OCI-LY7 (cell line): Measurements from ENCODE around the gene C2CD4C. TPM values are rescaled to one million over a fixed set of nuclear protein-coding genes. Genes with fewer than 3 reads are reported as not detected.

ENCODE experiments used
- BruUV-seq: library from RNA; stranded (reverse); fragments of 400-500 nt; replicated peaks from 2 replicates; lab custom pipeline; 2021; lab: Mats Ljungman, UMichigan
- CTCF ChIA-PET: fragments of 300-600 bp; sonication (Branson Sonifier 250); formaldehyde crosslinking; loops from one replicate; lab custom pipeline; 2022; ENCODE audit warnings: antibody characterized with exemption; ENCODE audit not compliant: unreplicated experiment; lab: Charles Lee
- POLR2A ChIA-PET: fragments of 300-600 bp; sonication (Branson Sonifier 250); formaldehyde crosslinking; loops from one replicate; lab custom pipeline; 2022; ENCODE audit warnings: antibody characterized with exemption; lab: Charles Lee
- DNase-seq: peaks from one replicate; pipeline ENCODE4 v3.0.0-alpha.2; 2015; ENCODE audit warnings: low spot score
- H2AFZ ChIP-seq: fragments of 200-600 bp; sonication (generic), shearing (Covaris generic); 2 replicates; pipeline ENCODE4 v1.6.1; 2014; ENCODE audit warnings: mild to moderate bottlenecking, antibody characterized with exemption, low read length, moderate library complexity
- H3K27ac ChIP-seq: fragments of 200-600 bp; sonication (generic); 2 replicates; pipeline ENCODE4 v1.5.1; 2014; ENCODE audit warnings: mixed run types, low read depth, mild to moderate bottlenecking, moderate library complexity, low read length, inconsistent platforms; ENCODE audit not compliant: poor library complexity, severe bottlenecking
- H3K36me3 ChIP-seq: fragments of 200-600 bp; sonication (generic); 2 replicates; pipeline ENCODE4 v1.6.1; 2014; ENCODE audit warnings: mild to moderate bottlenecking, antibody characterized with exemption, low read length, moderate library complexity, mixed read lengths; ENCODE audit not compliant: insufficient read depth
- H3K4me1 ChIP-seq: fragments of 200-600 bp; sonication (generic); 2 replicates; pipeline ENCODE4 v1.5.1; 2014; ENCODE audit warnings: mild to moderate bottlenecking, low read length; ENCODE audit not compliant: insufficient read depth, poor library complexity, severe bottlenecking
- H3K4me2 ChIP-seq: fragments of 200-600 bp; sonication (generic); 2 replicates; pipeline ENCODE4 v1.6.1; 2014; ENCODE audit warnings: mild to moderate bottlenecking, low read length
- H3K4me3 ChIP-seq: fragments of 200-600 bp; sonication (generic); 2 replicates; pipeline ENCODE4 v1.5.1; 2014; ENCODE audit warnings: mild to moderate bottlenecking, low read depth, low read length; ENCODE audit not compliant: poor library complexity, severe bottlenecking
- H3K79me2 ChIP-seq: fragments of 200-600 bp; sonication (generic); 2 replicates; pipeline ENCODE4 v1.6.1; 2016; ENCODE audit warnings: low read depth, mild to moderate bottlenecking, low read length, moderate library complexity, mixed read lengths; ENCODE audit not compliant: insufficient read depth
- H3K9me2 ChIP-seq: fragments of 200-600 bp; sonication (generic); 2 replicates; pipeline ENCODE4 v1.6.1; 2016; ENCODE audit warnings: mild to moderate bottlenecking, low read length, mixed read lengths; ENCODE audit not compliant: insufficient read depth
- H3K9me3 ChIP-seq: fragments of 200-600 bp; sonication (generic); 2 replicates; pipeline ENCODE4 v1.6.1; 2014; ENCODE audit warnings: mild to moderate bottlenecking, mixed run types, low read length, mixed read lengths
- H4K20me1 ChIP-seq: fragments of 200-600 bp; sonication (generic); 2 replicates; pipeline ENCODE4 v1.6.1; 2014; ENCODE audit warnings: mild to moderate bottlenecking, antibody characterized with exemption, low read length, moderate library complexity, mixed read lengths; ENCODE audit not compliant: insufficient read depth
- EZH2phosphoT487 ChIP-seq: fragments of 200-600 bp; sonication (generic); IDR thresholded peaks from 2 replicates; pipeline ENCODE4 v1.6.1; 2018; ENCODE audit warnings: low read depth, borderline replicate concordance, mild to moderate bottlenecking, mixed run types, antibody characterized with exemption, low read length, moderate library complexity, mixed read lengths
- intact Hi-C: fragments of 100-400 bp; cut with micrococcal nuclease; formaldehyde crosslinking; loops from one replicate; pipeline ENCODE4 v1.10.0; 2022; ENCODE audit not compliant: unreplicated experiment
- total RNA-seq, 2 experiments: library from RNA; depleted of rRNA in 1 of 2; stranded (reverse); fragments of >200 nt in 1 of 2; shearing (Covaris generic) in 1 of 2; gene quantifications; 2 replicates each; pipeline ENCODE4 v1.2.3, GENCODE V29; 2014 to 2022
- TF ChIP-seq, protein P1 (sequence below): fragments of 200-600 bp; sonication (generic); conservative IDR thresholded peaks from 2 replicates; pipeline ENCODE4 v1.5.1; 2014; ENCODE audit warnings: mild to moderate bottlenecking, antibody characterized with exemption, low read length, moderate library complexity, mixed read lengths

The C2CD4C gene
- total RNA-seq, 2 experiments from 2014 or later: 0.16 to 0.59 TPM

DNA sequence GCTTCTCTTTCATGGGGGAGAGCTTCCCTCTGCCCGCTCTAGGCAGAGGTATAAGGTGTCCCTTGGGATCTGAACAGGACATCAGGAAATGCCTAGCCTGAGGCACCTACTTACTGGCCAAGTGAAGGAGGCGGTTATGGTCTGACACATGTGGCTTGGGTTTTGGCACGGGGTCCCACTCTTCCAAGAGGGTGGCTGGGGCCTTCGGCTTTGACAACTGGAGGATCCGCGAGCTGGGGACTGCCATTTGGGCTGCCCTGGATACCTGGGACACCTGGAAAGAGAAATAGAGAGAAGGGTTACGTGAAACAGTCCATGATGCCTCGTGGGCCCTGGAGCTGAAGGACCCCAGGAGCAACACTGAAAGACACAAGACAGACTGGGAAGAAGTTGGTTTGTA, 42.0 kb downstream of the C2CD4C start:
- intact Hi-C loops: no loop called here
- no peaks in the 10 kb centered on the region for H3K79me2 ChIP-seq
- no peak for DNase-seq
- CTCF ChIA-PET: no interaction called here
- H3K4me3 ChIP-seq: no peak overlapping the region
- no peaks in the 10 kb centered on the region for H3K36me3 ChIP-seq
- H3K9me2 ChIP-seq: no peaks in the 10 kb centered on the region
- BruUV-seq: no TSS peak
- no peak overlapping the region for H2AFZ ChIP-seq
- TF ChIP-seq, protein P1, sequence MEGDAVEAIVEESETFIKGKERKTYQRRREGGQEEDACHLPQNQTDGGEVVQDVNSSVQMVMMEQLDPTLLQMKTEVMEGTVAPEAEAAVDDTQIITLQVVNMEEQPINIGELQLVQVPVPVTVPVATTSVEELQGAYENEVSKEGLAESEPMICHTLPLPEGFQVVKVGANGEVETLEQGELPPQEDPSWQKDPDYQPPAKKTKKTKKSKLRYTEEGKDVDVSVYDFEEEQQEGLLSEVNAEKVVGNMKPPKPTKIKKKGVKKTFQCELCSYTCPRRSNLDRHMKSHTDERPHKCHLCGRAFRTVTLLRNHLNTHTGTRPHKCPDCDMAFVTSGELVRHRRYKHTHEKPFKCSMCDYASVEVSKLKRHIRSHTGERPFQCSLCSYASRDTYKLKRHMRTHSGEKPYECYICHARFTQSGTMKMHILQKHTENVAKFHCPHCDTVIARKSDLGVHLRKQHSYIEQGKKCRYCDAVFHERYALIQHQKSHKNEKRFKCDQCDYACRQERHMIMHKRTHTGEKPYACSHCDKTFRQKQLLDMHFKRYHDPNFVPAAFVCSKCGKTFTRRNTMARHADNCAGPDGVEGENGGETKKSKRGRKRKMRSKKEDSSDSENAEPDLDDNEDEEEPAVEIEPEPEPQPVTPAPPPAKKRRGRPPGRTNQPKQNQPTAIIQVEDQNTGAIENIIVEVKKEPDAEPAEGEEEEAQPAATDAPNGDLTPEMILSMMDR: no peak
- no peak for TF ChIP-seq EZH2phosphoT487
- no peaks in the 10 kb centered on the region for H4K20me1 ChIP-seq
- peaks cover 6% of the 10 kb centered on the region for H3K4me1 ChIP-seq
- H3K4me2 ChIP-seq: no peak overlapping the region
- POLR2A ChIA-PET: no interaction called here
- H3K9me3 ChIP-seq: no peaks in the 10 kb centered on the region
- H3K27ac ChIP-seq: no peak overlapping the region

DNA sequence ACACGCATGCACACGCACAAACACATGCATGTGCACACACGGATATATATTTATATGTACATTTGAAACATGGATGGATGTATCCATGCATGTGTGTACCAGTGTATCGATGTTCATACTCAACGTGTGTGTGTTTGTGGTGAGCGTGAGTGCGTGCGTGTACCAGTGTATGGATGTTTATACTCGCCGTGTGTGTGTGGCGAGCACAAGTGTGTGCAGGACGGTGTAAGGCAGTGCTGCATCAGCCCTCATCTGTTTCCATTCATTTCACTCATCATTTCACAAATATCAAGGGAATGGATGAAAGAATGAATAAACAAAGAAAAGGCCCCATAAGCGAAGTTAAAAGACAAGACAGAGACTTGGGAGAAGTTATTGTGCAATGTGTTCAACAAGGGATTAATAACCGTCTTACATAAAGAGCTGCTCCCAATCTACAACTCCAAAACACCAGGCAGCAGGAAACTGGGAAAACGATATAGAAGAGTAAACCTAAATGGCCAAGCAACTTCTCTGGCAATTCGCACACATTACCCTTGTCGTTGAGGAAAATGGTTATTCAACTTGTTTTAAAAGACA, 42.7 kb downstream of the C2CD4C start:
- no peak overlapping the region for H3K27ac ChIP-seq
- H3K4me1 ChIP-seq: no peaks in the 10 kb centered on the region
- no peak for TF ChIP-seq EZH2phosphoT487
- TF ChIP-seq, protein P1: no peak
- no peaks in the 10 kb centered on the region for H3K36me3 ChIP-seq
- no TSS peak for BruUV-seq
- H4K20me1 ChIP-seq: no peaks in the 10 kb centered on the region
- intact Hi-C loops: no loop called here
- H2AFZ ChIP-seq: no peak overlapping the region
- H3K9me3 ChIP-seq: no peaks in the 10 kb centered on the region
- H3K4me2 ChIP-seq: no peak overlapping the region
- DNase-seq: no peak
- no peaks in the 10 kb centered on the region for H3K79me2 ChIP-seq
- H3K9me2 ChIP-seq: no peaks in the 10 kb centered on the region
- ChIA-PET POLR2A (no interaction called here), CTCF (no interaction called here)
- no peak overlapping the region for H3K4me3 ChIP-seq

DNA sequence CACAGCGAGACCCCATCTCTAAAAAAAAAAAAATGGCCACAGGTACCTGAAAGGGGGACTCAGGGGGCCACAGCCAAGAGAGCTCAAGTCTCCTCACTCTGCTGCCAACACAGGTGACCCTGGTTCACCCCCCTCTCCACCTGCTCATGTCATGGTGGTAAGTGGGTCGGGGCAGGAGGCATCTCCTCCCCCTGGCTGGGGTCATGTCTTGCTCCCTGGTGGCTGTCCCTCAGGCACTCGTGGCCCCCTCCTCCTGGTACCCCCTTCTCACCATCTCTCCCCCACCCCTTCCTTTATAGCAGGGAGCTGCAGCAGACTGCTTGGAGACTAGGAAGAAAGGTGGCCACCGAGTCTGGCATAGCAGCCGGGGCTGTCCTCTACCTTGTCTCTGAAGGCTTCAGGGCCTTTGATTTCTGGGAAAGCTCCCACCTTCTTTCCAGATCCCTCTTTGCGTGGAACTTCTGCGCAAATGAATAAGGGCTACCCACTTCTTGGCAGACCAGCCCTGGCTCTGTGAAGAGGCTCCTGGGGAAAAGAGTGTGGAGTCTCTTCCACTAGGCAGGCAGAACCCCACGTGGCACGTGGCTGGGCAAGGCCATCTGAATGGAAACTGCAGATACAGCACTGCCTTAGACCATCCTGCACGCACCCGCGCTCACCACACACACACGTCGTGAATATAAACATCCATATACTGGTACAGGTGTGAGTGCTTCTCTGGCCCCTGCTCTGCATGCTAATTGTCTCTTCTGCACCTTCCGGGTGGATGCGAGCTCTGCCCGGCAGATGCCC, 44.3 kb downstream of the C2CD4C start:
- H4K20me1 ChIP-seq: no peaks in the 10 kb centered on the region
- H3K9me2 ChIP-seq: no peaks in the 10 kb centered on the region
- H3K79me2 ChIP-seq: no peaks in the 10 kb centered on the region
- H3K4me3 ChIP-seq: no peak overlapping the region
- no peak overlapping the region for H3K4me2 ChIP-seq
- H2AFZ ChIP-seq: no peak overlapping the region
- no peaks in the 10 kb centered on the region for H3K9me3 ChIP-seq
- CTCF ChIA-PET: no interaction called here
- H3K27ac ChIP-seq: no peak overlapping the region
- DNase-seq: no peak
- POLR2A ChIA-PET: no interaction called here
- no peaks in the 10 kb centered on the region for H3K4me1 ChIP-seq
- TF ChIP-seq, protein P1: no peak
- TF ChIP-seq EZH2phosphoT487: no peak
- BruUV-seq: no TSS peak
- no peaks in the 10 kb centered on the region for H3K36me3 ChIP-seq
- intact Hi-C loops: no loop called here
